Measurements from ENCODE around the gene SLC45A3.
A peak's percentile ranks its signal among the peaks of the same experiment; 100 is the strongest.

SLC45A3 gene

GRCh38 chr1:205610901-205611466 lies 69.3 kb downstream of the SLC45A3 start:
- DNase-seq (ENCODE audit: low read depth, low spot score) = no peak

GRCh38 chr1:205610036-205610435 lies 70.3 kb downstream of the SLC45A3 start:
- DNase-seq (ENCODE audit: low read depth, low spot score) = peak; percentile 14
